GM10266 (cell line): ENCODE measurements around the gene TRMU.
"Not testable (repeated sequence)": the region's sequence is repeated elsewhere in the genome, so short reads cannot be mapped to it uniquely, and the experiment has no call there.

Source experiments
- DNase-seq: peaks from one replicate; pipeline ENCODE4 v3.0.0; 2012; ENCODE audit errors: extremely low spot score
- TF ChIP-seq, protein P1 (sequence below): IDR thresholded peaks from 2 replicates; pipeline ENCODE4 v1.5.1; 2012; ENCODE audit warnings: mild to moderate bottlenecking, low read depth; ENCODE audit not compliant: control insufficient read depth, insufficient read depth; ENCODE audit errors: missing control alignments

The TRMU gene

DNA sequence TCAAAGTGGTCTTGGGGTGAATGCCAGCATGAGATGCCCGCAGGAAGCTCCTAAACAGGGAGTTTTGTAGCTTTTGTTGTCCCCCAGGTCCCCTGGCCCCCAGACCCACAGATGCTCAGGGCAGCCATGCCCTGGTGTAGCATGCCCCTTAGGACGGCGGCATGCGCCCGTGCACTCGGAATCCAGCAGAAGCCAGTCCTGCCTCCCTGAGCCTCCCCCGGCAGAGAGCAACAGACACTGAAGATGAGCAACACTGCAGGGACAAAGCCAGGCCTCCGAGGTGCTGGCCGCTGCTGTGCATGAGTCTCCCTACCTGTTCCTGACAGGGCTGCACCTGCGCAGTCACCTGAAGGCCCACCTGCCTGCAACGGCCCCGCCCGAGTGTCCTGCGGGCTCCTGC is 59.1 kb downstream of the TRMU start:
- DNase-seq: no peak
- TF ChIP-seq, protein P1, sequence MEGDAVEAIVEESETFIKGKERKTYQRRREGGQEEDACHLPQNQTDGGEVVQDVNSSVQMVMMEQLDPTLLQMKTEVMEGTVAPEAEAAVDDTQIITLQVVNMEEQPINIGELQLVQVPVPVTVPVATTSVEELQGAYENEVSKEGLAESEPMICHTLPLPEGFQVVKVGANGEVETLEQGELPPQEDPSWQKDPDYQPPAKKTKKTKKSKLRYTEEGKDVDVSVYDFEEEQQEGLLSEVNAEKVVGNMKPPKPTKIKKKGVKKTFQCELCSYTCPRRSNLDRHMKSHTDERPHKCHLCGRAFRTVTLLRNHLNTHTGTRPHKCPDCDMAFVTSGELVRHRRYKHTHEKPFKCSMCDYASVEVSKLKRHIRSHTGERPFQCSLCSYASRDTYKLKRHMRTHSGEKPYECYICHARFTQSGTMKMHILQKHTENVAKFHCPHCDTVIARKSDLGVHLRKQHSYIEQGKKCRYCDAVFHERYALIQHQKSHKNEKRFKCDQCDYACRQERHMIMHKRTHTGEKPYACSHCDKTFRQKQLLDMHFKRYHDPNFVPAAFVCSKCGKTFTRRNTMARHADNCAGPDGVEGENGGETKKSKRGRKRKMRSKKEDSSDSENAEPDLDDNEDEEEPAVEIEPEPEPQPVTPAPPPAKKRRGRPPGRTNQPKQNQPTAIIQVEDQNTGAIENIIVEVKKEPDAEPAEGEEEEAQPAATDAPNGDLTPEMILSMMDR: no peak

DNA sequence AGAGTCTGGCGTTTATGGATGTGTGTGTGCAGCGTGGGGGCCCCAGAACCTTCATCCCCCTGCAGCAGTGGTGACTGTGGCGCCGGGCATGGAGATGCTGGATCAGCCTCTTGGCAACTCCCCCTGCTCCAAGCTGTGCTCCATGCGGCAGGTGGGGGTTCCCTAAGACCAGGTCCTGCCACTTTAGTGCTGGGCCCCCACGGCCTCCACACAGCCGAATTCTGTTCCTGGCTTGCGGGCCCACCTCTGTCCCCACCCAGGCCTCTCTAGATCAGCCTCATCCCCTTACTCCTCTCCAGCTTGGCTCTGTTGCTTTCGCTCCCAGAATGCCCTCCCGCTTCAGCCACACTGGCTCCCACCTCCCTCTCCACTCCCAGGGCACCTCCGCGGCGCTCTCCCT is 59.6 kb downstream of the TRMU start:
- DNase-seq: no peak
- TF ChIP-seq, protein P1: no peak

DNA sequence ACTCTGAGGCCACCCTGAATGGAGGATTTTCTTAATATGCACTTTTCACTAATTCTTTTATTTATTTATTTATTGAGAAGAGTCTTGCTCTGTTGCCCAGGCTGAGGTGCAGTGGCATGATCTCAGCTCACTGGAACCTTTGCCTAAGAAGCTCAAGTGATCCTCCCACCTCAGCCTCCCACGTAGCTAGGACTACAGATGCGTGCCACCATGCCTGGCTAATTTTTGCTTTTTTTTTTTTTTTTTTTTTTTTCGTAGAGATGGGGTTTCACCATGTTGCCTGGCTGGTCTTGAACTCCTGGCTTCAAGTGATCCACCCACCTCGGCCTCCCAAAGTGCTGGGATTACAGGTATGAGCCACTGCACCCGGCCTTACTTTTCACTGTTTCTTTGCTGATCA is 61.5 kb downstream of the TRMU start:
- DNase-seq: not testable (repeated sequence)

- no peak for DNase-seq
- TF ChIP-seq, protein P1: no peak
Measured at GRCh38 chr22:46397514-46397913, 62.0 kb downstream of the TRMU start.

DNA sequence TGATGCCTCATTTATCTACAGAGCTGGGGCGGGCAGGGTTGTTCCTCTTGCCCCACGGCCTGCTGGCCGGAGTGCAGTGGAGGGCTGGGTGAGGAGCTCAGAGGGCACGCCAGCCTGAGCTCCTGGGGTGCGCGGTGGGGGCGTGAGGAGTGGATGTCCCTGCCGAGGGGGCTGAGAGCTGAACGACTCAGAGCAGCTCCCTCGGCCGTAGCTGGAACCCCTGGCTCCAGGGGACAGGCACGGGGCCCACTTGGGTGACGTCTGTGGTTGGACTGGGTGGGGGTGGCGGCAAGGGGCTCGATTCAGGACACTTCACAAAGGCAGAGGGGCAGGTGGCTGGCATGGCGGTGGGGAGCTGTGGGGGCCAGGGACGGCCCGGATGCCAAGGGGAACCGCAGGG is 62.4 kb downstream of the TRMU start:
- TF ChIP-seq, protein P1: no peak
- DNase-seq: no peak

DNA sequence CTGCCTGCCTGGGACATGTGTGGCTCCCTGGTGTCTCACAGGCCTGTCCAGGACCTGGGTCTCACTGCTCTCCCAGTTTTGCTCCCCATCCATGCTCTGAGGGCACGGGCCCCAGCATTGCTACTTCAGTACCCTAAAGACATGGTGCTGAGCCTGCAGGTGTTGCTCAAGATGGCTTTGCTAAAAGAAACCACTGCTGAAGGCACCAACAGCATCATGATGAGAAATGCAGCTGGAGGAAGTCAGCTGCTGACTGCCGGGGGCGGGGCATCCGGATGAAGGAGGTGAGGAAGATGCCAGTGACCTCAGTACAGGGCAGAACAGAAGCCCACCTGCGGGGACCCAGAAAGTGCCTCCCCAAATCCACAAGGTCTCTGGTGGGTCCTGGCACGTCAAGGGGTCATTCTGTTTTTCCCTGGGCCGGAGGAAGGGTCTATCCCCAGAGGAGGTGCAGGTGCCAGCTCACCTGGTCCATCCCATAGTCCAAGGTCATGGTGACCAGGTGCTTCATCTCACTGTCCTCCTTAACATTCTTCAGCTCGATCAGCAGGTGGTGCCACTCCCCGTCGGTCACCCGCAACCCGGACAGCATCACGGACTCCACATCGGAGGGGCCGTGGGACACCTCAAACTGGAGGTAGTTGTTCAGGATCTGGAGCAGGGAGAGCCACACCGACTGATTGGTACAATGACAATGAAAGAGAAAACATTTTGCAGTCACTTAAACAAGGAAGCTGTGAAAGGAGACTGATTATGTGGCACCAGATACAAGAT is 63.9 kb downstream of the TRMU start:
- TF ChIP-seq, protein P1: no peak
- DNase-seq: no peak

GRCh38 chr22:46401370-46401769 is 65.9 kb downstream of the TRMU start:
- no peak for DNase-seq
- TF ChIP-seq, protein P1: no peak

DNA sequence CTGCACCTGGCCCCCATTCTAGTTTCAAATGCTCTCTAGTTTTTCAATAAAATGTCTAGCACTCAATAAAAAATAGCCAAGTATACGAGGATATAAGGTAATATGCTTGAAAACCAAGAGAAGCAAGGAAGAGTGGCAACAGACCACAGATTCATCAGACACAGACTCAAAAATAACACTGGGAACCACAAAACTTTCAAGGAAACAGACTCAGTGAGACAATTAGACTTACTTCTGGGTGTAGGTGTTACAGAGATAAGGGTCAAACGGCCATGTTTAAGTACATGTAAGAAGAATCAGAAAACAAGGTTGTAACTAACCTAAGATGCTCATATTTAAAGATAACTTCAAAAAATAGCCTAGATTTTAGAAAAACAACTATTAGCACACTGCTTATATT is 67.0 kb downstream of the TRMU start:
- no peak for DNase-seq
- TF ChIP-seq, protein P1: no peak

DNA sequence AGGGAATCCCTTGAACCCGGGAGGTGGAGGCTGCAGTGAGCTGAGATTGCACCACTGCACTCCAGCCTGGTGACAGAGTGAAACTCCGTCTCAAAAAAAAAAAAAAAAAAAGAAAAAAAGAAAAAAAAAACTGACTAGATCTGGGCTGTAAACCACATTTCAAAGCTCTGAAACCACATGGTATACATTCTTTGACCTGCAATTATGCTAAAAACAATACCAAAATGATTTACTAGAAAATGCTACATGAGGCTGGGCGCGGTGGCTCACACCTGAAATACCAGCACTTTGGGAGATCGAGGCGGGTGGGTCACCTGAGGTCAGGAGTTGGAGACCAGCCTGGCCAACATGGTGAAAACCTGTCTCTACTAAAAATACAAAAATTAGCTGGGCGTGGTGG is 68.4 kb downstream of the TRMU start:
- not testable (repeated sequence) for DNase-seq
